H1 (cell line): ENCODE data around the gene IQCM. TPM values are rescaled to one million over a fixed set of nuclear protein-coding genes. Genes with fewer than 3 reads are reported as not detected.

Experiments used
- CTCF ChIA-PET: fragments of 300-600 bp; sonication (Branson Sonifier 250); formaldehyde crosslinking; loops from one replicate; lab custom pipeline; 2021; ENCODE audit not compliant: partially characterized antibody; lab: Charles Lee
- POLR2A ChIA-PET: fragments of 300-600 bp; sonication (Branson Sonifier 250); formaldehyde crosslinking; loops from one replicate; lab custom pipeline; 2021; ENCODE audit warnings: inconsistent platforms; ENCODE audit not compliant: partially characterized antibody; lab: Charles Lee
- DNase-seq, 2 experiments: peaks; one replicate each; pipeline versions ENCODE4 v3.0.0 to v3.0.0-alpha.2; 2010 to 2022; ENCODE audit warnings: low spot score in 2 of 2, low read depth in 1 of 2, mixed read lengths in 1 of 2
- FAIRE-seq: peaks from 2 replicates; lab custom pipeline; 2011; peaks lifted over from hg19 to GRCh38; lab: Jason Lieb, UNC
- H2AFZ ChIP-seq: 2 replicates; pipeline ENCODE4 v1.8.1; 2012; ENCODE audit warnings: low read length, inconsistent platforms
- H2AK5ac ChIP-seq: 2 replicates; pipeline ENCODE4 v1.6.1; 2013; ENCODE audit warnings: low read depth, low read length
- H2BK120ac ChIP-seq: replicated peaks from 2 replicates; pipeline ENCODE3; 2013; ENCODE audit warnings: low read depth, low read length, inconsistent platforms
- H2BK12ac ChIP-seq: 2 replicates; pipeline ENCODE4 v1.6.1; 2013; ENCODE audit warnings: low read depth, low read length
- H2BK15ac ChIP-seq: 2 replicates; pipeline ENCODE4 v1.6.1; 2013; ENCODE audit warnings: low read length
- H2BK20ac ChIP-seq: 2 replicates; pipeline ENCODE4 v1.6.1; 2013; ENCODE audit warnings: low read length
- H2BK5ac ChIP-seq: 2 replicates; pipeline ENCODE4 v1.6.1; 2013; ENCODE audit warnings: low read depth, low read length
- H3K14ac ChIP-seq: 2 replicates; pipeline ENCODE4 v1.6.1; 2013; ENCODE audit warnings: inconsistent platforms; ENCODE audit not compliant: insufficient read length
- H3K18ac ChIP-seq: 2 replicates; pipeline ENCODE4 v1.6.1; 2013; ENCODE audit warnings: low read length; ENCODE audit errors: extremely low read depth
- H3K23ac ChIP-seq: 2 replicates; pipeline ENCODE4 v1.6.1; 2013; ENCODE audit warnings: inconsistent platforms; ENCODE audit not compliant: insufficient read length
- H3K23me2 ChIP-seq: 2 replicates; pipeline ENCODE4 v1.6.1; 2013; ENCODE audit warnings: low read depth, low read length
- H3K27ac ChIP-seq: 2 replicates; pipeline ENCODE4 v1.6.1; 2011; ENCODE audit warnings: low read depth, low read length, inconsistent platforms
- H3K27me3 ChIP-seq, 4 experiments: replicated peaks in 1 of 4; 1 replicate in 1 of 4; 2 replicates in 3 of 4; pipeline versions ENCODE4 v1.6.1 to v1.8.1; 2011 to 2013; ENCODE audit warnings: low read length in 3 of 4, mild to moderate bottlenecking in 3 of 4, inconsistent platforms in 2 of 4, mixed read lengths in 2 of 4, moderate library complexity in 1 of 4; ENCODE audit not compliant: control insufficient read depth in 3 of 4, insufficient read depth in 3 of 4; ENCODE audit errors: extremely low read depth in 1 of 4
- H3K36me3 ChIP-seq, 4 experiments: 2 replicates each; pipeline versions ENCODE4 v1.6.1 to v1.8.1; 2011 to 2013; ENCODE audit warnings: mild to moderate bottlenecking in 4 of 4, low read length in 3 of 4, moderate library complexity in 2 of 4, control low read depth in 1 of 4, inconsistent platforms in 1 of 4; ENCODE audit not compliant: insufficient read depth in 4 of 4, control insufficient read depth in 2 of 4
- H3K4ac ChIP-seq: replicated peaks from 2 replicates; pipeline ENCODE3; 2013; ENCODE audit warnings: low read length, low read depth, mixed read lengths, inconsistent platforms; ENCODE audit not compliant: insufficient read length
- H3K4me1 ChIP-seq, 4 experiments: replicated peaks in 1 of 4; 1 replicate in 1 of 4; 2 replicates in 3 of 4; pipeline versions ENCODE4 v1.6.1 to v1.8.1; 2011 to 2013; ENCODE audit warnings: low read length in 3 of 4, inconsistent platforms in 2 of 4, mixed read lengths in 1 of 4; ENCODE audit not compliant: insufficient read depth in 4 of 4, control insufficient read depth in 3 of 4
- H3K4me2 ChIP-seq, 2 experiments: 2 replicates each; pipeline versions ENCODE4 v1.6.1 to v1.8.1; 2011 to 2013; ENCODE audit warnings: low read depth in 2 of 2, low read length in 2 of 2, control low read depth in 1 of 2, inconsistent platforms in 1 of 2, mild to moderate bottlenecking in 1 of 2; ENCODE audit not compliant: insufficient read depth in 1 of 2
- H3K4me3 ChIP-seq, 4 experiments: fragments of 200-600, 300-600 bp in 1 of 4; sonication (generic), shearing (Covaris generic), sonication (Bioruptor Twin) in 1 of 4; 2 replicates each; pipeline versions ENCODE4 v1.5.1 to v1.8.1; 2011 to 2016; ENCODE audit warnings: low read length in 4 of 4, low read depth in 3 of 4, control low read depth in 2 of 4, inconsistent platforms in 2 of 4, mild to moderate bottlenecking in 2 of 4, mixed read lengths in 1 of 4, moderate library complexity in 1 of 4; ENCODE audit not compliant: insufficient read depth in 2 of 4; ENCODE audit errors: extremely low read depth in 1 of 4
- H3K56ac ChIP-seq: replicated peaks from 2 replicates; pipeline ENCODE3; 2013; ENCODE audit warnings: low read depth, mild to moderate bottlenecking, mixed read lengths, low read length, inconsistent platforms; ENCODE audit not compliant: insufficient read length
- H3K79me1 ChIP-seq: 2 replicates; pipeline ENCODE4 v1.6.1; 2013; ENCODE audit warnings: low read depth, low read length, control low read depth
- H3K79me2 ChIP-seq, 2 experiments: 2 replicates each; pipeline versions ENCODE4 v1.6.1 to v1.8.1; 2012 to 2013; ENCODE audit warnings: low read length in 2 of 2, mild to moderate bottlenecking in 2 of 2, inconsistent platforms in 1 of 2; ENCODE audit not compliant: insufficient read depth in 2 of 2, control insufficient read depth in 1 of 2
- H3K9ac ChIP-seq, 4 experiments: replicated peaks in 1 of 4; 1 replicate in 1 of 4; 2 replicates in 3 of 4; pipeline versions ENCODE4 v1.6.1 to v1.8.1; 2011 to 2013; ENCODE audit warnings: low read depth in 3 of 4, low read length in 3 of 4, control low read depth in 2 of 4, mild to moderate bottlenecking in 2 of 4, moderate library complexity in 2 of 4, inconsistent platforms in 1 of 4; ENCODE audit errors: extremely low read depth in 1 of 4
- H3K9me3 ChIP-seq, 2 experiments: 2 replicates each; pipeline versions ENCODE4 v1.6.1 to v1.8.1; 2012 to 2013; ENCODE audit warnings: mild to moderate bottlenecking in 2 of 2, moderate library complexity in 2 of 2, control low read depth in 1 of 2, inconsistent platforms in 1 of 2, low read depth in 1 of 2, low read length in 1 of 2, mixed read lengths in 1 of 2; ENCODE audit not compliant: insufficient read depth in 2 of 2
- H4K20me1 ChIP-seq, 2 experiments: replicated peaks in 1 of 2; 2 replicates each; pipeline versions ENCODE3 to v1.8.1; 2011 to 2013; ENCODE audit warnings: inconsistent platforms in 2 of 2, low read length in 2 of 2, mild to moderate bottlenecking in 1 of 2; ENCODE audit not compliant: insufficient read depth in 2 of 2, control insufficient read depth in 1 of 2
- H4K5ac ChIP-seq: 2 replicates; pipeline ENCODE4 v1.6.1; 2013; ENCODE audit warnings: low read length, low read depth, mixed read lengths, inconsistent platforms; ENCODE audit not compliant: insufficient read length
- H4K8ac ChIP-seq: 2 replicates; pipeline ENCODE4 v1.8.0; 2013; ENCODE audit warnings: mild to moderate bottlenecking, moderate library complexity, low read length, inconsistent platforms; ENCODE audit not compliant: insufficient read depth; ENCODE audit errors: extremely low read depth
- H4K91ac ChIP-seq: replicated peaks from 2 replicates; pipeline ENCODE3; 2013; ENCODE audit warnings: low read length, mixed read lengths, inconsistent platforms; ENCODE audit not compliant: insufficient read length
- ATF2 ChIP-seq: IDR thresholded peaks from 2 replicates; pipeline ENCODE4 v1.6.1; 2012; ENCODE audit warnings: low read length, inconsistent platforms
- BACH1 ChIP-seq: IDR thresholded peaks from 2 replicates; pipeline ENCODE4 v1.6.1; 2012; ENCODE audit warnings: low read length, improper control_type of control experiment
- EGR1 ChIP-seq: IDR thresholded peaks from 2 replicates; pipeline ENCODE4 v1.6.1; 2011; ENCODE audit warnings: low read depth, low read length, borderline replicate concordance
- FOSL1 ChIP-seq: IDR thresholded peaks from 2 replicates; pipeline ENCODE4 v1.6.1; 2011; ENCODE audit warnings: mild to moderate bottlenecking, low read depth, low read length, moderate library complexity; ENCODE audit not compliant: insufficient read depth
- NRF1 ChIP-seq: IDR thresholded peaks from 2 replicates; pipeline ENCODE4 v1.6.1; 2011; ENCODE audit warnings: mild to moderate bottlenecking, low read depth, low read length, improper control_type of control experiment
- RAD21 ChIP-seq, 2 experiments: IDR thresholded peaks in 1 of 2; conservative IDR thresholded peaks in 1 of 2; 2 replicates each; pipeline ENCODE4 v1.6.1; 2011; ENCODE audit warnings: low read depth in 2 of 2, low read length in 2 of 2, improper control_type of control experiment in 1 of 2, inconsistent platforms in 1 of 2, mild to moderate bottlenecking in 1 of 2, moderate library complexity in 1 of 2
- RBBP5 ChIP-seq: IDR thresholded peaks from 2 replicates; pipeline ENCODE4 v1.7.1; 2012; ENCODE audit warnings: low read depth, mild to moderate bottlenecking, inconsistent platforms, low read length, moderate library complexity, borderline replicate concordance
- SP4 ChIP-seq: IDR thresholded peaks from 2 replicates; pipeline ENCODE4 v1.6.1; 2012; ENCODE audit warnings: low read length, inconsistent platforms
- TAF7 ChIP-seq: optimal IDR thresholded peaks from 2 replicates; pipeline ENCODE3; 2011; ENCODE audit warnings: low read depth, mild to moderate bottlenecking, inconsistent platforms, low read length, moderate library complexity, borderline replicate concordance
- TCF12 ChIP-seq: IDR thresholded peaks from 2 replicates; pipeline ENCODE4 v1.6.1; 2011; ENCODE audit warnings: low read depth, mild to moderate bottlenecking, low read length
- TEAD4 ChIP-seq: IDR thresholded peaks from 2 replicates; pipeline ENCODE4 v1.6.1; 2012; ENCODE audit warnings: low read depth, low read length, inconsistent platforms, mixed read lengths
- WGBS, 2 experiments: shearing (Covaris generic) in 1 of 2; methylation state at CpG; one replicate each; pipeline versions ENCODE4 v1.1.6 to v1.1.7; 2013 to 2015; ENCODE audit warnings: low lambda C conversion rate in 2 of 2, mixed read lengths in 2 of 2, inconsistent platforms in 1 of 2, low coverage in 1 of 2, missing lambda C conversion rate in 1 of 2; ENCODE audit not compliant: insufficient replicate concordance in 2 of 2, insufficient coverage in 1 of 2, insufficient read length in 1 of 2; ENCODE audit errors: extremely low coverage in 1 of 2, missing lambda C conversion rate in 1 of 2; 5-methylcytosine and 5-hydroxymethylcytosine counted together
- polyA plus RNA-seq, 7 experiments: library from polyadenylated mRNA; depleted of rRNA in 3 of 7; stranded (reverse) in 5 of 7; unstranded in 2 of 7; fragments of >200 nt in 5 of 7; fragments of 200-250 nt in 2 of 7; gene quantifications; 1 replicate in 5 of 7; 2 replicates in 1 of 7; 4 replicates in 1 of 7; pipeline versions ENCODE4 v1.2.1 to v1.2.3, GENCODE V29; 2011 to 2013; ENCODE audit warnings: missing spikeins in 2 of 7, mixed read lengths in 2 of 7
- total RNA-seq: library from RNA; stranded (reverse); fragmentation: NEBNext Ultra II Directional; extraction: Animal tissue kit (Norgen Biotek cat#: 25700); gene quantifications from 2 replicates; pipeline ENCODE4 v1.2.1, GENCODE V29; 2021
- TF ChIP-seq, protein P1 (sequence below): IDR thresholded peaks from 2 replicates; pipeline ENCODE4 v1.6.1; 2011; ENCODE audit warnings: low read depth, mild to moderate bottlenecking, low read length; ENCODE audit not compliant: insufficient read depth

IQCM gene
- total and polyA plus RNA-seq, 2 of the 8 experiments (the other 6 are each of a cell fraction or from before 2014, with no cell fraction given): not detected

- no peak overlapping the region for H3K4me2 ChIP-seq
- ChIA-PET CTCF (no interaction called here), POLR2A (no interaction called here)
- no peak for DNase-seq
- no peak overlapping the region for H2BK5ac ChIP-seq
- H2BK20ac ChIP-seq: no peak overlapping the region
- H2BK12ac ChIP-seq: no peak overlapping the region
- WGBS, 2 experiments: 92% methylated on average over 1 of the region's 1 CpG; no CpG with 5 or more reads in 1 of the 2 experiments
- H3K23me2 ChIP-seq: no peaks in the 10 kb centered on the region
- H3K4me1 ChIP-seq: no peaks in the 10 kb centered on the region
- no peak overlapping the region for H4K5ac ChIP-seq
- H2BK15ac ChIP-seq: no peak overlapping the region
- no peak overlapping the region for H3K4me3 ChIP-seq
- H4K20me1 ChIP-seq: no peaks in the 10 kb centered on the region
- H3K9me3 ChIP-seq: no peaks in the 10 kb centered on the region
- H2AFZ ChIP-seq: no peak overlapping the region
- no peak overlapping the region for H3K27ac ChIP-seq
- no peak overlapping the region for H3K9ac ChIP-seq
- H3K23ac ChIP-seq: no peak overlapping the region
- no peak overlapping the region for H3K56ac ChIP-seq
- no peak overlapping the region for H3K4ac ChIP-seq
- no peak overlapping the region for H4K8ac ChIP-seq
- H4K91ac ChIP-seq: no peak overlapping the region
- H2AK5ac ChIP-seq: no peak overlapping the region
- no peak overlapping the region for H3K14ac ChIP-seq
- H3K18ac ChIP-seq: no peak overlapping the region
- H3K27me3 ChIP-seq: no peaks in the 10 kb centered on the region
- no peak for FAIRE-seq
- H3K36me3 ChIP-seq: no peaks in the 10 kb centered on the region
- no peak overlapping the region for H2BK120ac ChIP-seq
- no peaks in the 10 kb centered on the region for H3K79me2 ChIP-seq
- no peaks in the 10 kb centered on the region for H3K79me1 ChIP-seq
- TF ChIP-seq, protein P1, sequence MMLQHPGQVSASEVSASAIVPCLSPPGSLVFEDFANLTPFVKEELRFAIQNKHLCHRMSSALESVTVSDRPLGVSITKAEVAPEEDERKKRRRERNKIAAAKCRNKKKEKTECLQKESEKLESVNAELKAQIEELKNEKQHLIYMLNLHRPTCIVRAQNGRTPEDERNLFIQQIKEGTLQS: no peak
- TF ChIP-seq BACH1: no peak
- TF ChIP-seq RAD21 (IDR thresholded peaks at IDR 0.05 in 1 of 2, conservative IDR thresholded peaks at IDR 0.05 in 1 of 2; ENCODE audit: low read depth in 2 of 2, low read length in 2 of 2): no peak
- no peak for TF ChIP-seq EGR1
- no peak for TF ChIP-seq TEAD4
- no peak for TF ChIP-seq RBBP5
- TF ChIP-seq TAF7: no peak
- TF ChIP-seq ATF2: no peak
- TF ChIP-seq SP4: no peak
- TF ChIP-seq FOSL1: no peak
- TF ChIP-seq TCF12: no peak
- TF ChIP-seq NRF1: no peak
Observed at GRCh38 chr4:149791851-149792250, 23.8 kb downstream of the IQCM start.
